AG04450 (cell line): ENCODE results near the gene S100A3. TPM values are rescaled to one million over a fixed set of nuclear protein-coding genes. Genes with fewer than 3 reads are reported as not detected.
"Not testable (repeated sequence)": the region's sequence is repeated elsewhere in the genome, so short reads cannot be mapped to it uniquely, and the experiment has no call there.

Experiments used
- CTCF ChIA-PET: fragments of 300-600, 350-600 bp; formaldehyde crosslinking; extraction: SDS; loops from one replicate; lab custom pipeline; 2022; ENCODE audit warnings: antibody characterized with exemption, inconsistent platforms; lab: Charles Lee
- POLR2A ChIA-PET: fragments of 350-600 bp; formaldehyde crosslinking; extraction: SDS; loops from one replicate; lab custom pipeline; 2021; ENCODE audit warnings: antibody characterized with exemption, inconsistent platforms; lab: Yijun Ruan, JAX
- DNase-seq: peaks from one replicate; pipeline ENCODE4 v3.0.0-alpha.2; 2011; ENCODE audit warnings: low read depth, low spot score
- H3K27ac ChIP-seq: one replicate; pipeline ENCODE4 v1.5.1; 2012; ENCODE audit warnings: low read depth, low read length, control low read depth
- H3K27me3 ChIP-seq: one replicate; pipeline ENCODE4 v1.6.0; 2012; ENCODE audit warnings: low read length; ENCODE audit not compliant: control insufficient read depth, insufficient read depth
- H3K4me3 ChIP-seq: 2 replicates; pipeline ENCODE4 v1.5.1; 2011; ENCODE audit warnings: mild to moderate bottlenecking, low read depth, low read length, control low read depth
- H3K9me3 ChIP-seq: 2 replicates; pipeline ENCODE4 v1.5.1; 2012; ENCODE audit warnings: low read length; ENCODE audit not compliant: control insufficient read depth, insufficient read depth
- CTCF ChIP-seq: IDR thresholded peaks from 2 replicates; pipeline ENCODE4 v1.5.1; 2011; ENCODE audit warnings: low read depth, low read length, control low read depth, inconsistent platforms
- polyA plus RNA-seq: library from polyadenylated mRNA; depleted of rRNA; stranded (reverse); fragments of >200 nt; gene quantifications from 2 replicates; pipeline ENCODE4 v1.2.3, GENCODE V29; 2011

S100A3 gene
- polyA plus RNA-seq, 1 experiment: 1.8 TPM

DNA sequence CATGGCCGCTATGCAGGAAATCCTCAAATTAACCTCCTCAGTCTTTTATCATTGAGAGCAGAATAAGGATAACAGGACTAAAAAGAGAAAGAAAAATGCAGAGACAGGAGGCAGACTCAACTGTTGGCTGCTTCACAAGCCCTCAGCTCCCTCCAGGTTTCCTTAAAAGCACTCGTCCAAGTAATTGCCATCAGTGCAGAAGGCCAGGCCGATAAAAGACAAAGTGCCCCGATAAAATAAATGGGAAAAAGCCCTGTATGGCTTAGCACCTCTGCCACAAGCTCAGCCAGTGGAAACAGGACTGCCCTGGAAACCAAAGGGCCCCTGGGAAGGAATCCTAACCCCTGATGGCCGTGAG is 21.4 kb downstream of the S100A3 start:
- no peak overlapping the region for H3K4me3 ChIP-seq
- no peak for DNase-seq
- ChIA-PET CTCF (interaction anchor here (0.6 to 2.8 kb wide), 4 partner anchors 17 to 59 kb away, joined by 3 to 14 read pairs (median 5); no protein-coding TSS in a partner anchor), POLR2A (no interaction called here)
- H3K27ac ChIP-seq: no peak overlapping the region
- no peaks in the 10 kb centered on the region for H3K9me3 ChIP-seq
- no peaks in the 10 kb centered on the region for H3K27me3 ChIP-seq
- TF ChIP-seq CTCF: no peak

DNA sequence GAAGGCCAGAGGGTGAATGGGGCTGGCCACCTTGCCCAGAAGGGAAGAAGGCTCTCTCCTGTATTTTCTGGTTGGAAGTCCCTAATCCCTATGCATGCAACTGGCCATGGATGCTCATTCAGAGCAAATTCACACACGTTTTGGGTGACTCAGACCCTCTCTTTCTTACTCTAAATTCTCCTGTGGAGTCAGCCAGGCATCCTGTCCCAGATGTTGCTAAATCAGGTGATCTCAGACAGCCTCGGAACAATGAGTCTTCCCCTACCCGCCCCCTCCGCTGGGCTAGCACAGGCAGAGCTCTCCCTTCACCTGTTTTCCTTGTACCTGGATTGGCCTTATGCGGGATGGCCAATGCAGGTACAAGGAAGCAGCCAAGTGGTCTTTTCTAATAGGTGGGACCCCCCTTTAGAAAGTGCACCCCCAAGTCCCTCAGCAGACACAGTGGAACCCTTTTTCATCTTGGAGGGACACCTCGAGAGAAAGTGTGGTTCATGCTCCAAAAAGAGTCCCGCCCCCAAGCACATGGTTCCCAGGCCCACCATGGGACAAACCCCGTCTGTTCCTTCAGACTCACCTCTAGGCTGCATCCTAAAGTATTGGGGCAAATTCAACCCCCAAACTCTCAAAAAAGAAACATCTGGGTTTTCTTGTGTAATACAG is 21.9 kb downstream of the S100A3 start:
- ChIA-PET POLR2A (no interaction called here), CTCF (interaction anchor here (0.5 to 3.5 kb wide), 5 partner anchors 16 to 113 kb away, joined by 3 to 27 read pairs (median 7); no protein-coding TSS in a partner anchor)
- no peak for DNase-seq
- Histone ChIP-seq H3K4me3 (no peak overlapping the region), H3K27me3 (no peaks in the 10 kb centered on the region), H3K9me3 (no peaks in the 10 kb centered on the region), H3K27ac (no peak overlapping the region)
- no peak for TF ChIP-seq CTCF

- Histone ChIP-seq H3K4me3 (no peak overlapping the region), H3K27me3 (no peaks in the 10 kb centered on the region), H3K9me3 (no peaks in the 10 kb centered on the region), H3K27ac (no peak overlapping the region)
- no peak for TF ChIP-seq CTCF
- POLR2A ChIA-PET: no interaction called here
- CTCF ChIA-PET: interaction anchor here (1.0 to 3.5 kb wide), 5 partner anchors 15 to 174 kb away, joined by 5 to 27 read pairs (median 9); no protein-coding TSS in a partner anchor
- DNase-seq: no peak
Measured at GRCh38 chr1:153526132-153526543, 22.9 kb downstream of the S100A3 start.

DNA sequence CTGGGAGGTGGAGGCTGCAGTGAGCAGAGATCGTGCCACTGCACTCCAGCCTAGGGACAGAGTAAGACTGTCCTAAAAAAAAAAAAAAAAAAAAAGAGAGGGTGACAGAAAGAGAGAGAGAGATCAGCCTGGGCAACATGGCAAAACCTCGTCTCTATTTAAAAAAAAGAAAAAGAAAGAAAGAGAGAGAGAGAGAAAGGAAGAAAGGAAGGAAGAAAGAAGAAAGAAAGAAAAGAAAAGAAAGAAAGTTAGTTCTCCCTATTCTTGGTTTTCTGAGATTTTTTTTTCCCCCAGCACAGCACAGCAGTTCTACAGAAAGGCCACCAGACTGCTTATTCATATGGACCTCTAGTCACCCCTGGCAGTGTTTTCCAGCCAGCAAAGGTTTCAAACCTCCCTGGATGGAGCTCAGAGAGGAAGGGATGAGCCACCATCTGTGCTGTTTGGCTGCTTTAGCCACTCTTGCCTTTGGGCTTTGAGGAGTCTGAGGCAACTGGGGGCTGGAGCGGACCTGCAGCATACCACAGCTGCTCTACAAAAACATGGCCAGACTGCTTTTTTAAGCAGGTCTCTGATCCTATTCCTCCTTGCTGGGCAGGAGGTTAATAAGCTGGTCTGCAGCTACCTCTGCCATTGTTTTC is 23.9 kb downstream of the S100A3 start:
- no peak for TF ChIP-seq CTCF
- Histone ChIP-seq H3K27me3 (no peaks in the 10 kb centered on the region), H3K27ac (no peak overlapping the region), H3K9me3 (no peaks in the 10 kb centered on the region), H3K4me3 (no peak overlapping the region)
- CTCF ChIA-PET: interaction anchor here (0.5 to 3.5 kb wide), 10 partner anchors 8 to 173 kb away, joined by 3 to 27 read pairs (median 6); no protein-coding TSS in a partner anchor
- POLR2A ChIA-PET: no interaction called here
- DNase-seq: no peak

DNA sequence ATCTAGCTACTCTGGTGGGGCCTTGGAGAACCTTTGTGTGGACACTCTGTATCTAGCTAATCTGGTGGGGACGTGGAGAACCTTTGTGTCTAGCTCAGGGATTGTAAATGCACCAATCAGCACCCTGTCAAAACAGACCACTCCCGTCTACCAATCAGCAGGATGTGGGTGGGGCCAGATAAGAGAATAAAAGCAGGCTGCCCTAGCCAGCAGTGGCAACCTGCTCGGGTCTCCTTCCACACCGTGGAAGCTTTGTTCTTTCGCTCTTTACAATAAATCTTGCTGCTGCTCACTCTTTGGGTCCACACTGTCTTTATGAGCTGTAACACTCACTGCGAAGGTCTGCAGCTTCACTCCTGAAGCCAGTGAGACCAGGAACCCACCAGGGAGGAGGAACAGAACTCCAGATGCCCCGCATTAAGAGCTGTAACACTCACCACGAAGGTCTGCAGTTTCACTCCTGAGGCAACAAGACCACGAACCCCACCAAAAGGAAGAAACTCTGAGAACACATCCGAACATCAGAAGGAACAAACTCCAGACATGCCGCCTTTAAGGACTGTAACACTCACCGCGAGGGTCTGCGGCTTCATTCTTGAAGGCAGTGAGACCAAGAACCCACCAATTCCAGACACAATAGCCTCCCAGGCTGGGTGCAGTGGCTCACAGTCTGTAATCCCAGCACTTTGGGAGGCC is 26.6 kb downstream of the S100A3 start:
- H3K4me3 ChIP-seq, DNase-seq, H3K27ac ChIP-seq, H3K9me3 ChIP-seq, H3K27me3 ChIP-seq, POLR2A ChIA-PET: not testable (repeated sequence)
- CTCF ChIA-PET: interaction anchor here (2.7 kb wide), 1 partner anchor 10 kb away, joined by 31 read pairs; no protein-coding TSS in a partner anchor

- H3K4me3 ChIP-seq, DNase-seq, POLR2A ChIA-PET, H3K27me3 ChIP-seq, H3K27ac ChIP-seq, H3K9me3 ChIP-seq: not testable (repeated sequence)
- CTCF ChIA-PET: interaction anchor here (1.3 to 2.7 kb wide), 5 partner anchors 11 to 71 kb away, joined by 3 to 31 read pairs (median 16); no protein-coding TSS in a partner anchor
Measured at GRCh38 chr1:153521808-153522207, 27.2 kb downstream of the S100A3 start.
